RWPE1 (cell line): ENCODE measurements around the gene LENG1.

Source experiments
- CTCF ChIA-PET: fragments of 350-600 bp; sonication (Branson Sonifier 250); formaldehyde crosslinking; extraction: SDS; loops from one replicate; lab custom pipeline; 2021; lab: Yijun Ruan, JAX
- POLR2A ChIA-PET: fragments of 400-600 bp; formaldehyde crosslinking; extraction: SDS; loops from one replicate; lab custom pipeline; 2020; ENCODE audit warnings: antibody characterized with exemption; ENCODE audit not compliant: low non-redundant PET; lab: Yijun Ruan, JAX
- DNase-seq: peaks from one replicate; pipeline ENCODE4 v3.0.0; 2012; ENCODE audit warnings: low spot score
- H3K27ac ChIP-seq: fragments of 450-650 bp; 2 replicates; pipeline ENCODE4 v1.5.1; 2017
- TF ChIP-seq, protein P1 (sequence below): fragments of 450-650 bp; conservative IDR thresholded peaks from 2 replicates; pipeline ENCODE4 v1.5.1; 2017; ENCODE audit warnings: low read depth, mild to moderate bottlenecking

The LENG1 gene

GRCh38 chr19:54206030-54206830 is 46.7 kb upstream of the LENG1 start:
- DNase-seq: no peak
- H3K27ac ChIP-seq: peak overlapping the region; percentile 85
- ChIA-PET POLR2A (no interaction called here), CTCF (interaction anchor here (0.6 kb wide), 1 partner anchor 85 kb away, joined by 3 read pairs; no protein-coding TSS in a partner anchor)
- TF ChIP-seq, protein P1, sequence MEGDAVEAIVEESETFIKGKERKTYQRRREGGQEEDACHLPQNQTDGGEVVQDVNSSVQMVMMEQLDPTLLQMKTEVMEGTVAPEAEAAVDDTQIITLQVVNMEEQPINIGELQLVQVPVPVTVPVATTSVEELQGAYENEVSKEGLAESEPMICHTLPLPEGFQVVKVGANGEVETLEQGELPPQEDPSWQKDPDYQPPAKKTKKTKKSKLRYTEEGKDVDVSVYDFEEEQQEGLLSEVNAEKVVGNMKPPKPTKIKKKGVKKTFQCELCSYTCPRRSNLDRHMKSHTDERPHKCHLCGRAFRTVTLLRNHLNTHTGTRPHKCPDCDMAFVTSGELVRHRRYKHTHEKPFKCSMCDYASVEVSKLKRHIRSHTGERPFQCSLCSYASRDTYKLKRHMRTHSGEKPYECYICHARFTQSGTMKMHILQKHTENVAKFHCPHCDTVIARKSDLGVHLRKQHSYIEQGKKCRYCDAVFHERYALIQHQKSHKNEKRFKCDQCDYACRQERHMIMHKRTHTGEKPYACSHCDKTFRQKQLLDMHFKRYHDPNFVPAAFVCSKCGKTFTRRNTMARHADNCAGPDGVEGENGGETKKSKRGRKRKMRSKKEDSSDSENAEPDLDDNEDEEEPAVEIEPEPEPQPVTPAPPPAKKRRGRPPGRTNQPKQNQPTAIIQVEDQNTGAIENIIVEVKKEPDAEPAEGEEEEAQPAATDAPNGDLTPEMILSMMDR: no peak

- DNase-seq: no peak
- H3K27ac ChIP-seq: peak overlapping the region; percentile 40; the same call in 1 of the 2 replicates
- TF ChIP-seq, protein P1: no peak
- ChIA-PET CTCF (no interaction called here), POLR2A (no interaction called here)
These were observed 45.4 kb upstream of the LENG1 start for GRCh38 chr19:54204767-54205468.

- H3K27ac ChIP-seq: peak overlapping the region; percentile 68
- DNase-seq: no peak
- TF ChIP-seq, protein P1: no peak
- ChIA-PET CTCF (no interaction called here), POLR2A (no interaction called here)
These were observed 43.7 kb upstream of the LENG1 start for GRCh38 chr19:54203151-54203611.

DNA sequence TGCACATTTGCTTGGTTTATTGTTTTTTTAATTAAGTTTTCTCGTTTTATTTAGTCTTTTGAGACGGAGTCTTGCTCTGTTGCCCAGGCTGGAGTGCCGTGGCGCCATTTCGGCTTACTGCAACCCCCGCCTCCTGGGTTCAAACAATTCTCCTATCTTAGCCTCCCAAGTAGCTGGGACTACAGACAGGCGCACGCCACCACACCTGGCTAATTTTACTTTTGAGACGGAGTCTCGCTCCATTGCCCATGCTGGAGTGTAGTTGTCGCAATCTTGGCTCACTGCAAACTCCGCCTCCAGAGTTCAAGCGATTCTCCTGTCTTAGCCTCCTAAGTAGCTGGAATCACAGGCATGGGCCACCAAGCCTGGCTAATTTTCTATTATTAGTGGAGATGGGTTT is 42.5 kb upstream of the LENG1 start:
- peak overlapping the region; percentile 86 for H3K27ac ChIP-seq
- POLR2A ChIA-PET: no interaction called here
- DNase-seq: no peak
- TF ChIP-seq, protein P1: no peak
- CTCF ChIA-PET: interaction anchor here (1.3 kb wide), 1 partner anchor 45 kb away, joined by 3 read pairs; no protein-coding TSS in a partner anchor

DNA sequence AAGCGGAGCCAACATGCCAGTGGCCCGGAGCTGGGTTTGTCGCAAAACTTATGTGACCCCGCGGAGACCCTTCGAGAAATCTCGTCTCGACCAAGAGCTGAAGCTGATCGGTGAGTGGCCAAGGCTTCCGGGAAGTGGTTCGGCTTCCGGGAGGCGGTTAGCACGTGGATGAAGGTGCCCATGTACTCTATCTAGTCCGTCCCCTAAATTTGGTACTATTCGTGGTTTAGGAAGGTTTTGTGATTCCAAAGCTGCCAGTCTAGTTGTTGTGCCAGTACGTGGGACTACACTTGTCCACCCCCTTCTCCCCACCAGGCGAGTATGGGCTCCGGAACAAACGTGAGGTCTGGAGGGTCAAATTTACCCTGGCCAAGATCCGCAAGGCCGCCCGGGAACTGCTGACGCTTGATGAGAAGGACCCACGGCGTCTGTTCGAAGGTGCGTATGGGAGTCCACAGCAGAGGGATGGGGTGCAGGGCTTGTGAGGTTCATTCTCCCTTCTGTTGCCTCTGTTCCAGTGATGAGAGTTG is 41.7 kb upstream of the LENG1 start:
- TF ChIP-seq, protein P1: no peak
- CTCF ChIA-PET: interaction anchor here (1.3 kb wide), 1 partner anchor 45 kb away, joined by 3 read pairs; no protein-coding TSS in a partner anchor
- peak overlapping the region; percentile 86 for H3K27ac ChIP-seq
- POLR2A ChIA-PET: interaction anchor here (0.7 to 1.5 kb wide), 4 partner anchors 9 to 34 kb away, joined by 3 to 9 read pairs (median 4); partner anchors contain the start of gene MBOAT7
- no peak for DNase-seq

DNA sequence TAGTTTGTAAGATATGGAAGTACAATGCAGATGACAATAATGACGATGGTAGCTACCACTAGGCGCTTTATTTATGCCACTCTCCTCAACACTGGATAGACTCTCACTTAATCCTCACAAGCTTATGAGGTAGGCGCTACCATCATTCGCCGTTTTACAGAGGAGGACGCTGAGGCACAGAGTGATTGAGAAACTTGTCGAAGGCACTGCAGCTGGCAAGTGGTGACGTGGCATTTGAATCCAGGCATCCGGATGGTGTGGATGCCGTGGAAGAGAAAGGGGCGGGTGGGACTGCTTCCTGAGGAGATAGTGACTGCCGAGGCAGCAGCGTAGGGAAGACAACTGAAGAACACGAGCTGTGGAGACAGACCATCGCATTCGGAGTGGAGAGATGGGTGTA is 39.9 kb upstream of the LENG1 start:
- H3K27ac ChIP-seq: peak overlapping the region; percentile 86
- ChIA-PET POLR2A (interaction anchor here (1.4 kb wide), 1 partner anchor 9 kb away, joined by 4 read pairs; the partner anchor contains the start of gene MBOAT7), CTCF (no interaction called here)
- no peak for DNase-seq
- TF ChIP-seq, protein P1: no peak
